Breast epithelium (tissue), 3 donors: Measurements from ENCODE around the gene DGKA.

Source experiments
- CTCF ChIP-seq, 3 donors: fragments of 450-650 bp; IDR thresholded peaks; one replicate each; pipeline ENCODE4 v1.5.1; 2016 to 2017; ENCODE audit warnings: antibody characterized with exemption in 3 of 3, mild to moderate bottlenecking in 3 of 3, moderate library complexity in 3 of 3
- POLR2A ChIP-seq: fragments of 450-650 bp; IDR thresholded peaks from one replicate; pipeline ENCODE4 v1.6.1; 2016; ENCODE audit warnings: antibody characterized with exemption, mild to moderate bottlenecking, moderate library complexity

GRCh38 chr12:55984861-55985260 is 53.9 kb downstream of the DGKA start:
- TF ChIP-seq POLR2A, result no peak
- TF ChIP-seq CTCF (IDR thresholded peaks at IDR 0.05), result no peak
